Karpas-422 (cell line): ENCODE results near the gene TTLL1. TPM values are rescaled to one million over a fixed set of nuclear protein-coding genes. Genes with fewer than 3 reads are reported as not detected.

Experiments used
- DNase-seq: peaks from one replicate; pipeline ENCODE4 v3.0.0-alpha.2; 2015
- H2AFZ ChIP-seq: fragments of 200-600 bp; sonication (generic); 2 replicates; pipeline ENCODE4 v1.6.1; 2014; ENCODE audit warnings: antibody characterized with exemption, low read length, mixed read lengths
- H3K27ac ChIP-seq: fragments of 200-600 bp; sonication (generic); 2 replicates; pipeline ENCODE4 v1.5.1; 2014; ENCODE audit warnings: mild to moderate bottlenecking, low read length, moderate library complexity
- H3K27me3 ChIP-seq: fragments of 200-600 bp; sonication (generic); 2 replicates; pipeline ENCODE4 v1.6.1; 2014; ENCODE audit warnings: low read length, mixed read lengths
- H3K36me3 ChIP-seq: fragments of 200-600 bp; sonication (generic); 2 replicates; pipeline ENCODE4 v1.6.1; 2014; ENCODE audit warnings: low read length, mixed read lengths; ENCODE audit not compliant: insufficient read depth
- H3K4me1 ChIP-seq: fragments of 200-600 bp; sonication (generic); 2 replicates; pipeline ENCODE4 v1.6.1; 2014; ENCODE audit warnings: mild to moderate bottlenecking, low read length, mixed read lengths
- H3K4me2 ChIP-seq: fragments of 200-600 bp; sonication (generic); 2 replicates; pipeline ENCODE4 v1.6.1; 2014; ENCODE audit warnings: low read length, low read depth, mild to moderate bottlenecking; ENCODE audit not compliant: poor library complexity, severe bottlenecking
- H3K4me3 ChIP-seq: fragments of 200-600 bp; sonication (generic); 2 replicates; pipeline ENCODE4 v1.5.1; 2014; ENCODE audit warnings: mild to moderate bottlenecking, antibody characterized with exemption, low read length, mixed read lengths
- H3K79me2 ChIP-seq: fragments of 200-600 bp; sonication (generic); 2 replicates; pipeline ENCODE4 v1.6.1; 2014; ENCODE audit warnings: mild to moderate bottlenecking, low read length, mixed read lengths
- H3K9ac ChIP-seq: fragments of 200-600 bp; sonication (generic); 2 replicates; pipeline ENCODE4 v1.6.0; 2014; ENCODE audit warnings: low read length
- H3K9me2 ChIP-seq: fragments of 200-600 bp; sonication (generic), shearing (Covaris generic); replicated peaks from 2 replicates; pipeline ENCODE4 v1.6.0; 2014; ENCODE audit warnings: mild to moderate bottlenecking, low read length, moderate library complexity; ENCODE audit not compliant: insufficient read depth
- H3K9me3 ChIP-seq: fragments of 300-700, 200-600 bp; sonication (generic); 2 replicates; pipeline ENCODE4 v1.6.1; 2014; ENCODE audit warnings: low read length, mixed read lengths
- H4K20me1 ChIP-seq: fragments of 200-600 bp; sonication (generic); 2 replicates; pipeline ENCODE4 v1.6.1; 2014; ENCODE audit warnings: mild to moderate bottlenecking, antibody characterized with exemption, low read length, low read depth; ENCODE audit not compliant: insufficient read depth
- total RNA-seq: library from RNA; depleted of rRNA; stranded (reverse); fragments of >200 nt; shearing (Covaris generic); gene quantifications from 2 replicates; pipeline ENCODE4 v1.2.3, GENCODE V29; 2014; ENCODE audit warnings: low replicate concordance

Gene TTLL1
- total RNA-seq, 1 experiment from 2014 or later, result 0.97 TPM

- no peak for DNase-seq
These were observed 44.9 kb downstream of the TTLL1 start for GRCh38 chr22:43044290-43044712.

GRCh38 chr22:43042101-43042780 is 47.0 kb downstream of the TTLL1 start:
- Histone ChIP-seq H3K9ac (no peak overlapping the region), H3K4me2 (no peak overlapping the region)

More at GRCh38 chr22:43044290-43044712, 44.9 kb downstream of the TTLL1 start:
- Histone ChIP-seq H3K9me2 (no peaks in the 10 kb centered on the region), H3K27ac (no peak overlapping the region), H3K9ac (no peak overlapping the region), H3K4me2 (no peak overlapping the region), H3K4me3 (no peak overlapping the region), H3K4me1 (no peaks in the 10 kb centered on the region), H3K36me3 (no peaks in the 10 kb centered on the region), H3K9me3 (no peaks in the 10 kb centered on the region), H4K20me1 (no peaks in the 10 kb centered on the region), H3K79me2 (no peaks in the 10 kb centered on the region), H3K27me3 (no peaks in the 10 kb centered on the region), H2AFZ (no peak overlapping the region)

GRCh38 chr22:43039800-43040199 is 49.4 kb downstream of the TTLL1 start:
- H3K27ac ChIP-seq, result no peak overlapping the region
- no peak overlapping the region for H2AFZ ChIP-seq
- DNase-seq, result no peak
- H3K4me2 ChIP-seq, result no peak overlapping the region
- no peak overlapping the region for H3K4me3 ChIP-seq
- no peaks in the 10 kb centered on the region for H3K9me3 ChIP-seq
- no peaks in the 10 kb centered on the region for H3K4me1 ChIP-seq
- no peaks in the 10 kb centered on the region for H3K36me3 ChIP-seq
- no peaks in the 10 kb centered on the region for H3K9me2 ChIP-seq
- no peaks in the 10 kb centered on the region for H4K20me1 ChIP-seq
- no peaks in the 10 kb centered on the region for H3K79me2 ChIP-seq
- no peak overlapping the region for H3K9ac ChIP-seq
- H3K27me3 ChIP-seq, result no peaks in the 10 kb centered on the region

More at GRCh38 chr22:43042101-43042780, 47.0 kb downstream of the TTLL1 start:
- Histone ChIP-seq H3K36me3 (no peaks in the 10 kb centered on the region), H3K27ac (no peak overlapping the region), H4K20me1 (no peaks in the 10 kb centered on the region), H3K79me2 (no peaks in the 10 kb centered on the region), H3K4me3 (no peak overlapping the region), H3K9me3 (no peaks in the 10 kb centered on the region), H2AFZ (no peak overlapping the region), H3K4me1 (no peaks in the 10 kb centered on the region), H3K27me3 (no peaks in the 10 kb centered on the region), H3K9me2 (no peaks in the 10 kb centered on the region)
- DNase-seq, result no peak

- H3K9me3 ChIP-seq, result no peaks in the 10 kb centered on the region
- H4K20me1 ChIP-seq, result no peaks in the 10 kb centered on the region
- no peak for DNase-seq
- no peak overlapping the region for H3K4me2 ChIP-seq
- no peaks in the 10 kb centered on the region for H3K27me3 ChIP-seq
- H3K27ac ChIP-seq, result no peak overlapping the region
- H2AFZ ChIP-seq, result no peak overlapping the region
- H3K9me2 ChIP-seq, result no peaks in the 10 kb centered on the region
- H3K36me3 ChIP-seq, result no peaks in the 10 kb centered on the region
- no peak overlapping the region for H3K4me3 ChIP-seq
- no peak overlapping the region for H3K9ac ChIP-seq
- H3K79me2 ChIP-seq, result no peaks in the 10 kb centered on the region
- no peaks in the 10 kb centered on the region for H3K4me1 ChIP-seq
These were observed 50.9 kb downstream of the TTLL1 start for GRCh38 chr22:43038325-43038724.

GRCh38 chr22:43036282-43036829 is 52.8 kb downstream of the TTLL1 start:
- Histone ChIP-seq H3K27ac (no peak overlapping the region), H3K9me2 (no peaks in the 10 kb centered on the region), H4K20me1 (no peaks in the 10 kb centered on the region), H3K4me1 (no peaks in the 10 kb centered on the region), H3K9ac (no peak overlapping the region), H3K79me2 (no peaks in the 10 kb centered on the region), H3K9me3 (no peaks in the 10 kb centered on the region), H3K4me3 (no peak overlapping the region), H3K36me3 (no peaks in the 10 kb centered on the region), H3K27me3 (no peaks in the 10 kb centered on the region), H3K4me2 (no peak overlapping the region), H2AFZ (no peak overlapping the region)
- no peak for DNase-seq

- Histone ChIP-seq H4K20me1 (no peaks in the 10 kb centered on the region), H3K79me2 (no peaks in the 10 kb centered on the region), H2AFZ (no peak overlapping the region), H3K9ac (no peak overlapping the region), H3K36me3 (no peaks in the 10 kb centered on the region), H3K4me1 (no peaks in the 10 kb centered on the region), H3K4me2 (no peak overlapping the region), H3K9me3 (no peaks in the 10 kb centered on the region), H3K4me3 (no peak overlapping the region), H3K9me2 (no peaks in the 10 kb centered on the region), H3K27ac (no peak overlapping the region), H3K27me3 (no peaks in the 10 kb centered on the region)
- no peak for DNase-seq
These were observed 53.9 kb downstream of the TTLL1 start for GRCh38 chr22:43035250-43035649.

GRCh38 chr22:43031617-43032016 is 57.6 kb downstream of the TTLL1 start:
- no peak overlapping the region for H3K4me3 ChIP-seq
- H3K79me2 ChIP-seq, result no peaks in the 10 kb centered on the region
- DNase-seq, result no peak
- no peaks in the 10 kb centered on the region for H3K4me1 ChIP-seq
- no peak overlapping the region for H3K27ac ChIP-seq
- H2AFZ ChIP-seq, result no peak overlapping the region
- H3K9ac ChIP-seq, result no peak overlapping the region
- no peaks in the 10 kb centered on the region for H3K9me2 ChIP-seq
- H3K9me3 ChIP-seq, result no peaks in the 10 kb centered on the region
- no peaks in the 10 kb centered on the region for H3K27me3 ChIP-seq
- H4K20me1 ChIP-seq, result no peaks in the 10 kb centered on the region
- no peak overlapping the region for H3K4me2 ChIP-seq
- H3K36me3 ChIP-seq, result no peaks in the 10 kb centered on the region

GRCh38 chr22:43018615-43019014 is 70.6 kb downstream of the TTLL1 start:
- Histone ChIP-seq H3K9ac (no peak overlapping the region), H3K27ac (no peak overlapping the region), H3K9me2 (no peaks in the 10 kb centered on the region), H4K20me1 (peaks cover 2% of the 10 kb centered on the region; the same call in 1 of the 2 replicates), H3K4me1 (peaks cover 14% of the 10 kb centered on the region), H3K27me3 (no peaks in the 10 kb centered on the region), H2AFZ (no peak overlapping the region), H3K9me3 (no peaks in the 10 kb centered on the region), H3K4me3 (no peak overlapping the region), H3K4me2 (no peak overlapping the region), H3K36me3 (no peaks in the 10 kb centered on the region), H3K79me2 (no peaks in the 10 kb centered on the region)
- no peak for DNase-seq
